H1 (cell line): ENCODE results near the gene MCEE. TPM values are rescaled to one million over a fixed set of nuclear protein-coding genes. Genes with fewer than 3 reads are reported as not detected.

Experiments used
- ATF2 ChIP-seq: IDR thresholded peaks from 2 replicates; pipeline ENCODE4 v1.6.1; 2012; ENCODE audit warnings: low read length, inconsistent platforms
- BRCA1 ChIP-seq: IDR thresholded peaks from 2 replicates; pipeline ENCODE4 v1.6.1; 2012; ENCODE audit warnings: low read depth, low read length, improper control_type of control experiment
- KDM4A ChIP-seq: IDR thresholded peaks from one replicate; pipeline ENCODE4 v1.7.1; 2012; ENCODE audit warnings: low read depth, mild to moderate bottlenecking, moderate library complexity, low read length, inconsistent platforms; ENCODE audit not compliant: severe bottlenecking
- POLR2AphosphoS5 ChIP-seq: IDR thresholded peaks from 2 replicates; pipeline ENCODE4 v1.6.1; 2011; ENCODE audit warnings: low read depth, low read length
- SRF ChIP-seq: IDR thresholded peaks from 2 replicates; pipeline ENCODE4 v1.6.1; 2011; ENCODE audit warnings: mild to moderate bottlenecking, low read depth, low read length, moderate library complexity
- polyA plus RNA-seq, 7 experiments: library from polyadenylated mRNA; depleted of rRNA in 3 of 7; stranded (reverse) in 5 of 7; unstranded in 2 of 7; fragments of >200 nt in 5 of 7; fragments of 200-250 nt in 2 of 7; gene quantifications; 1 replicate in 5 of 7; 2 replicates in 1 of 7; 4 replicates in 1 of 7; pipeline versions ENCODE4 v1.2.1 to v1.2.3, GENCODE V29; 2011 to 2013; ENCODE audit warnings: missing spikeins in 2 of 7, mixed read lengths in 2 of 7
- total RNA-seq: library from RNA; stranded (reverse); fragmentation: NEBNext Ultra II Directional; extraction: Animal tissue kit (Norgen Biotek cat#: 25700); gene quantifications from 2 replicates; pipeline ENCODE4 v1.2.1, GENCODE V29; 2021
- TF ChIP-seq, protein P1 (sequence below): IDR thresholded peaks from 2 replicates; pipeline ENCODE4 v1.6.1; 2011; ENCODE audit warnings: low read length, improper control_type of control experiment
- TF ChIP-seq, protein P2 (sequence below): fragments of 300-600 bp; sonication (generic); IDR thresholded peaks from 2 replicates; pipeline ENCODE4 v1.7.1; 2012; ENCODE audit warnings: low read length, moderate library complexity, mild to moderate bottlenecking, inconsistent platforms; ENCODE audit not compliant: insufficient replicate concordance

MCEE gene
- total and polyA plus RNA-seq, 2 of the 8 experiments (the other 6 are each of a cell fraction or from before 2014, with no cell fraction given), result 7.3 to 14.1 TPM

DNA sequence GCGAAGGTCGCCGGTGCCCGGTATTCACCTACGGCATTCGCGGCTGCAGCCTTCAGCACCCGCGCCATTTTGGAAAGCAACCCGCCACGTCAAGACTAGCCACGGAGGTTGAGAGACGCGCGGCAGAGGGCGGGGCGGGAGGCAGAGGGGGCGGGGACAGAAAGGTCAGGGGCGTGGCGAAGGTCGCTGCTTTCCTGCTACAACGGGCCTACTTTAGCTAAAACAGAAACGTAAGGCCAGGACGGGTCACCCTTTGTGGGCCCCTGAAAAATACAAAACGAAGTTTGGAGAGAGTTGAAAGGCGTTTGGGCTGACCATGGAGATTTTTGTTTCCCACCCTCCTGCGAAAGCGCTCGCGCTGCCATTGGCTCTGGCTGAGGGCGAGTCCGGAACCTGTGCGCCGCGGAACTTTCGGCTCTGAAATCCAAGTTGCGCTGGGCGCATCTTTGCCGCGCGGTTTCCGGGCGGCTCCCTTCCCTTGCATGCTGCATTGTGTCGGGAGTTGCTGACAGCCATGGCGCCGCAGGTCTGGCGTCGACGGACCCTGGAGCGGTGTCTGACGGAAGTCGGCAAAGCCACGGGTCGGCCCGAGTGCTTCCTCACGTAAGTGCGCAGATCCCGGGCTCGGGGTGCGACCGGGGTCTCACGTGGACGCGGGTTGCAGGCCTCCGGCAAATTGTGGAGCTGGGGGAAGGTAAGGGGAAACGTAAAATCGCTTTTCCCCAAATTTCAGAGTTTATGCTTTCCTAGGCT is at the start of gene MCEE, which contains the start of gene MPHOSPH10 (continued):
- TF ChIP-seq ATF2, result 0 out of 2 replicates have a peak, but pooled peaks have one; percentile 54
- no peak; the same call in 1 of the 2 replicates for TF ChIP-seq BRCA1
- TF ChIP-seq, protein P1, sequence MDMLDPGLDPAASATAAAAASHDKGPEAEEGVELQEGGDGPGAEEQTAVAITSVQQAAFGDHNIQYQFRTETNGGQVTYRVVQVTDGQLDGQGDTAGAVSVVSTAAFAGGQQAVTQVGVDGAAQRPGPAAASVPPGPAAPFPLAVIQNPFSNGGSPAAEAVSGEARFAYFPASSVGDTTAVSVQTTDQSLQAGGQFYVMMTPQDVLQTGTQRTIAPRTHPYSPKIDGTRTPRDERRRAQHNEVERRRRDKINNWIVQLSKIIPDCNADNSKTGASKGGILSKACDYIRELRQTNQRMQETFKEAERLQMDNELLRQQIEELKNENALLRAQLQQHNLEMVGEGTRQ, result no peak
- TF ChIP-seq POLR2AphosphoS5, result peak; percentile 84
- TF ChIP-seq, protein P2, sequence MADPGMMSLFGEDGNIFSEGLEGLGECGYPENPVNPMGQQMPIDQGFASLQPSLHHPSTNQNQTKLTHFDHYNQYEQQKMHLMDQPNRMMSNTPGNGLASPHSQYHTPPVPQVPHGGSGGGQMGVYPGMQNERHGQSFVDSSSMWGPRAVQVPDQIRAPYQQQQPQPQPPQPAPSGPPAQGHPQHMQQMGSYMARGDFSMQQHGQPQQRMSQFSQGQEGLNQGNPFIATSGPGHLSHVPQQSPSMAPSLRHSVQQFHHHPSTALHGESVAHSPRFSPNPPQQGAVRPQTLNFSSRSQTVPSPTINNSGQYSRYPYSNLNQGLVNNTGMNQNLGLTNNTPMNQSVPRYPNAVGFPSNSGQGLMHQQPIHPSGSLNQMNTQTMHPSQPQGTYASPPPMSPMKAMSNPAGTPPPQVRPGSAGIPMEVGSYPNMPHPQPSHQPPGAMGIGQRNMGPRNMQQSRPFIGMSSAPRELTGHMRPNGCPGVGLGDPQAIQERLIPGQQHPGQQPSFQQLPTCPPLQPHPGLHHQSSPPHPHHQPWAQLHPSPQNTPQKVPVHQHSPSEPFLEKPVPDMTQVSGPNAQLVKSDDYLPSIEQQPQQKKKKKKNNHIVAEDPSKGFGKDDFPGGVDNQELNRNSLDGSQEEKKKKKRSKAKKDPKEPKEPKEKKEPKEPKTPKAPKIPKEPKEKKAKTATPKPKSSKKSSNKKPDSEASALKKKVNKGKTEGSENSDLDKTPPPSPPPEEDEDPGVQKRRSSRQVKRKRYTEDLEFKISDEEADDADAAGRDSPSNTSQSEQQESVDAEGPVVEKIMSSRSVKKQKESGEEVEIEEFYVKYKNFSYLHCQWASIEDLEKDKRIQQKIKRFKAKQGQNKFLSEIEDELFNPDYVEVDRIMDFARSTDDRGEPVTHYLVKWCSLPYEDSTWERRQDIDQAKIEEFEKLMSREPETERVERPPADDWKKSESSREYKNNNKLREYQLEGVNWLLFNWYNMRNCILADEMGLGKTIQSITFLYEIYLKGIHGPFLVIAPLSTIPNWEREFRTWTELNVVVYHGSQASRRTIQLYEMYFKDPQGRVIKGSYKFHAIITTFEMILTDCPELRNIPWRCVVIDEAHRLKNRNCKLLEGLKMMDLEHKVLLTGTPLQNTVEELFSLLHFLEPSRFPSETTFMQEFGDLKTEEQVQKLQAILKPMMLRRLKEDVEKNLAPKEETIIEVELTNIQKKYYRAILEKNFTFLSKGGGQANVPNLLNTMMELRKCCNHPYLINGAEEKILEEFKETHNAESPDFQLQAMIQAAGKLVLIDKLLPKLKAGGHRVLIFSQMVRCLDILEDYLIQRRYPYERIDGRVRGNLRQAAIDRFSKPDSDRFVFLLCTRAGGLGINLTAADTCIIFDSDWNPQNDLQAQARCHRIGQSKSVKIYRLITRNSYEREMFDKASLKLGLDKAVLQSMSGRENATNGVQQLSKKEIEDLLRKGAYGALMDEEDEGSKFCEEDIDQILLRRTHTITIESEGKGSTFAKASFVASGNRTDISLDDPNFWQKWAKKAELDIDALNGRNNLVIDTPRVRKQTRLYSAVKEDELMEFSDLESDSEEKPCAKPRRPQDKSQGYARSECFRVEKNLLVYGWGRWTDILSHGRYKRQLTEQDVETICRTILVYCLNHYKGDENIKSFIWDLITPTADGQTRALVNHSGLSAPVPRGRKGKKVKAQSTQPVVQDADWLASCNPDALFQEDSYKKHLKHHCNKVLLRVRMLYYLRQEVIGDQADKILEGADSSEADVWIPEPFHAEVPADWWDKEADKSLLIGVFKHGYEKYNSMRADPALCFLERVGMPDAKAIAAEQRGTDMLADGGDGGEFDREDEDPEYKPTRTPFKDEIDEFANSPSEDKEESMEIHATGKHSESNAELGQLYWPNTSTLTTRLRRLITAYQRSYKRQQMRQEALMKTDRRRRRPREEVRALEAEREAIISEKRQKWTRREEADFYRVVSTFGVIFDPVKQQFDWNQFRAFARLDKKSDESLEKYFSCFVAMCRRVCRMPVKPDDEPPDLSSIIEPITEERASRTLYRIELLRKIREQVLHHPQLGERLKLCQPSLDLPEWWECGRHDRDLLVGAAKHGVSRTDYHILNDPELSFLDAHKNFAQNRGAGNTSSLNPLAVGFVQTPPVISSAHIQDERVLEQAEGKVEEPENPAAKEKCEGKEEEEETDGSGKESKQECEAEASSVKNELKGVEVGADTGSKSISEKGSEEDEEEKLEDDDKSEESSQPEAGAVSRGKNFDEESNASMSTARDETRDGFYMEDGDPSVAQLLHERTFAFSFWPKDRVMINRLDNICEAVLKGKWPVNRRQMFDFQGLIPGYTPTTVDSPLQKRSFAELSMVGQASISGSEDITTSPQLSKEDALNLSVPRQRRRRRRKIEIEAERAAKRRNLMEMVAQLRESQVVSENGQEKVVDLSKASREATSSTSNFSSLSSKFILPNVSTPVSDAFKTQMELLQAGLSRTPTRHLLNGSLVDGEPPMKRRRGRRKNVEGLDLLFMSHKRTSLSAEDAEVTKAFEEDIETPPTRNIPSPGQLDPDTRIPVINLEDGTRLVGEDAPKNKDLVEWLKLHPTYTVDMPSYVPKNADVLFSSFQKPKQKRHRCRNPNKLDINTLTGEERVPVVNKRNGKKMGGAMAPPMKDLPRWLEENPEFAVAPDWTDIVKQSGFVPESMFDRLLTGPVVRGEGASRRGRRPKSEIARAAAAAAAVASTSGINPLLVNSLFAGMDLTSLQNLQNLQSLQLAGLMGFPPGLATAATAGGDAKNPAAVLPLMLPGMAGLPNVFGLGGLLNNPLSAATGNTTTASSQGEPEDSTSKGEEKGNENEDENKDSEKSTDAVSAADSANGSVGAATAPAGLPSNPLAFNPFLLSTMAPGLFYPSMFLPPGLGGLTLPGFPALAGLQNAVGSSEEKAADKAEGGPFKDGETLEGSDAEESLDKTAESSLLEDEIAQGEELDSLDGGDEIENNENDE, result no peak
- TF ChIP-seq KDM4A, result peak; percentile 80
- TF ChIP-seq SRF, result peak; percentile 54
